Vagina (tissue), 2 donors: ENCODE results near the gene TBL1X.

Experiments used
- CTCF ChIP-seq, 3 experiments: fragments of 450-650 bp in 2 of 3; fragments of 200-600 bp in 1 of 3; sonication (generic) in 1 of 3; IDR thresholded peaks; one replicate each; pipeline ENCODE4 v1.5.1; 2017 to 2019; ENCODE audit warnings: antibody characterized with exemption in 3 of 3, mild to moderate bottlenecking in 2 of 3, moderate library complexity in 2 of 3
- POLR2AphosphoS5 ChIP-seq, 2 donors: sonication (generic); formaldehyde crosslinking; IDR thresholded peaks; one replicate each; pipeline ENCODE4 v1.9.0; 2017; ENCODE audit warnings: antibody characterized with exemption in 2 of 2, mild to moderate bottlenecking in 2 of 2, low read depth in 1 of 2; ENCODE audit not compliant: insufficient read depth in 1 of 2

- TF ChIP-seq CTCF (IDR thresholded peaks at IDR 0.05) (no peak), POLR2AphosphoS5 (IDR thresholded peaks at IDR 0.05; ENCODE audit: insufficient read depth in 1 of 2, low read depth in 1 of 2) (no peak)
Measured at GRCh38 chrX:9591496-9591895, 126.6 kb downstream of the TBL1X start.
